ENCODE results near the gene ROCK2. TPM values are rescaled to one million over a fixed set of nuclear protein-coding genes. Genes with fewer than 3 reads are reported as not detected.
"Not testable (repeated sequence)": the region's sequence is repeated elsewhere in the genome, so short reads cannot be mapped to it uniquely, and the experiment has no call there.

The ROCK2 gene
- total RNA-seq, 4 donors from 2014 or later, result 42.0 to 85.4 (median 70.7) TPM

DNA sequence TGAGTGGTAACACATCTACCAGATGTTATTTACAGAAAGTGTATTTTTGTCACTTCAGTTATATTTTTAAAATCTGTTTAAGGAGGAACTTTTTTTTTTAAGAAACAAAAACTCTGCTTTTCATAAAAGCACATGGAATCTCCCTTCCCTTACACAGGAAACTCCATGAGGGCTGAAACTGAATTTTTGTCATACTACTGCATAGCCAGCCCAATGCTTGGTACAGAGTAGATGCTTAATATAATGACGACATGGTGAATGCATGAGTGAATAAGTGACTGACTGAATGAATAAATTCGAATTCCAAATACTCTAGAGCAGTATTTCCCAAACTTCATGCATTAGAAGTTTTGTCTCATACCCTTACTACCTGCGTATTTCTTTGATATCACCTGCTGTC, 86.5 kb downstream of the ROCK2 start:
- no peaks in the 10 kb centered on the region for H3K9me3 ChIP-seq
- ATAC-seq, result no peak
- H3K27me3 ChIP-seq, result no peaks in the 10 kb centered on the region
- in situ Hi-C loops (cut with MboI; ENCODE audit: low sequenced_read_pairs in 4 of 4), result no loop called here
- H3K4me1 ChIP-seq, result peaks cover 10 to 11% of the 10 kb centered on the region in 2 donors
- no peak for DNase-seq
- peaks cover 0 to 7% of the 10 kb centered on the region in 2 donors for H3K36me3 ChIP-seq
- no peak for TF ChIP-seq POLR2A (IDR thresholded peaks at IDR 0.05)
- TF ChIP-seq, protein P1, sequence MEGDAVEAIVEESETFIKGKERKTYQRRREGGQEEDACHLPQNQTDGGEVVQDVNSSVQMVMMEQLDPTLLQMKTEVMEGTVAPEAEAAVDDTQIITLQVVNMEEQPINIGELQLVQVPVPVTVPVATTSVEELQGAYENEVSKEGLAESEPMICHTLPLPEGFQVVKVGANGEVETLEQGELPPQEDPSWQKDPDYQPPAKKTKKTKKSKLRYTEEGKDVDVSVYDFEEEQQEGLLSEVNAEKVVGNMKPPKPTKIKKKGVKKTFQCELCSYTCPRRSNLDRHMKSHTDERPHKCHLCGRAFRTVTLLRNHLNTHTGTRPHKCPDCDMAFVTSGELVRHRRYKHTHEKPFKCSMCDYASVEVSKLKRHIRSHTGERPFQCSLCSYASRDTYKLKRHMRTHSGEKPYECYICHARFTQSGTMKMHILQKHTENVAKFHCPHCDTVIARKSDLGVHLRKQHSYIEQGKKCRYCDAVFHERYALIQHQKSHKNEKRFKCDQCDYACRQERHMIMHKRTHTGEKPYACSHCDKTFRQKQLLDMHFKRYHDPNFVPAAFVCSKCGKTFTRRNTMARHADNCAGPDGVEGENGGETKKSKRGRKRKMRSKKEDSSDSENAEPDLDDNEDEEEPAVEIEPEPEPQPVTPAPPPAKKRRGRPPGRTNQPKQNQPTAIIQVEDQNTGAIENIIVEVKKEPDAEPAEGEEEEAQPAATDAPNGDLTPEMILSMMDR (IDR thresholded peaks at IDR 0.05 in 4 of 5, conservative IDR thresholded peaks at IDR 0.05 in 1 of 5), result no peak
- intact Hi-C loops (cut with DNase I; ENCODE audit: low total_unique reads), result no loop called here
- H3K27ac ChIP-seq, result no peak overlapping the region
- no peak overlapping the region for H3K4me3 ChIP-seq

- DNase-seq (no peak), ATAC-seq (no peak)
- Histone ChIP-seq H3K9me3 (no peaks in the 10 kb centered on the region), H3K4me1 (peaks cover 4 to 8% of the 10 kb centered on the region in 2 donors), H3K27me3 (no peaks in the 10 kb centered on the region), H3K4me3 (no peak overlapping the region), H3K27ac (no peak overlapping the region), H3K36me3 (peaks cover 0 to 7% of the 10 kb centered on the region in 2 donors)
- intact Hi-C loops (cut with DNase I; ENCODE audit: low total_unique reads) (no loop called here), in situ Hi-C loops (cut with MboI; ENCODE audit: low sequenced_read_pairs in 4 of 4) (no loop called here)
- TF ChIP-seq, protein P1 (IDR thresholded peaks at IDR 0.05 in 4 of 5, conservative IDR thresholded peaks at IDR 0.05 in 1 of 5), result no peak
Measured at GRCh38 chr2:11257078-11257477, 87.4 kb downstream of the ROCK2 start.

DNA sequence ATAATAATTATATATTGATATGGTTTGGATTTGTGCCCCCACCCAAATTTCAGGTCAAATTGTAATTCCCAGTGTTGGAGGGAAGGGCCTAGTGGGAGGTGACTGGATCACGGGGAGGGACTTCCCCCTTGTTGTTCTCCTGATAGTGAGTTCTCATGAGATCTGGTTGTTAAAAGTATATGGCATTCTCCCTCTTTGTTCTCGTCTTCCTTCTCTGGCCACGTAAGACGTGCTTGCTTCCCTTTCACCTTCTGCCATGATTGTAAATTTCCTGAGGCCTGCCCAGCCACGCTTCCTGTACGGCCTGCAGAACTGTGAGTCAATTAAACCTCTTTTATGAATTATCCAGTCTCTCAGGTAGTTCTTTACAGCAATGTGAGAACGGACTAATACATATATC, 88.3 kb downstream of the ROCK2 start:
- Histone ChIP-seq H3K9me3 (no peaks in the 10 kb centered on the region), H3K4me3 (no peak overlapping the region), H3K4me1 (peaks cover 3 to 13% of the 10 kb centered on the region in 2 donors), H3K27me3 (no peaks in the 10 kb centered on the region), H3K27ac (no peak overlapping the region), H3K36me3 (peaks cover 0 to 7% of the 10 kb centered on the region in 2 donors)
- ATAC-seq, result no peak
- no peak for DNase-seq
- in situ Hi-C loops (cut with MboI; ENCODE audit: low sequenced_read_pairs in 4 of 4) (no loop called here), intact Hi-C loops (cut with DNase I; ENCODE audit: low total_unique reads) (no loop called here)
- TF ChIP-seq, protein P1 (IDR thresholded peaks at IDR 0.05 in 4 of 5, conservative IDR thresholded peaks at IDR 0.05 in 1 of 5), result no peak
- no peak for TF ChIP-seq POLR2A (IDR thresholded peaks at IDR 0.05)

DNA sequence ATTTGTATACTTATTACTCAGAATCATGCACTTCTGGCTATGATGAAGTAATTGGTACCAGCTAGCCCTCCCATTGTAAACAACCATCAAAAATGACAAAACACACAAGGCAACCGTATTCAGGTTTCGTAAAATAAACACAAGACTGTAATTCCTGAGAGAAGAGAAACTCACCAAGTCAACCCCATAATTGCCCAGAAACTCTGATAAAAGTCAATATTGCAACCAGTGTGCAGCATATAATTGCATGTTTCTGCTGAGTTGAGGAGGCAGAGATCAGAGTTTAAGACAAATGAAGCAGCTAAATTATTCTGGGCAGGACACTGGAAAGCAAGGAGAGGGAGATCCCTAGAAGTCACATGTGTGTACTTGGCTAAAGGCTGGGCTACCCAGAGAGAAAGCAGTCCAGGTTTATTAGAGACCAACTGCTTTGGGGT, 90.3 kb downstream of the ROCK2 start:
- no peaks in the 10 kb centered on the region for H3K9me3 ChIP-seq
- peak overlapping the region in 1 of 4 donors; percentile 24 for H3K27ac ChIP-seq
- peaks cover 0 to 8% of the 10 kb centered on the region in 2 donors for H3K36me3 ChIP-seq
- no peaks in the 10 kb centered on the region for H3K27me3 ChIP-seq
- H3K4me1 ChIP-seq, result peaks cover 11 to 21% of the 10 kb centered on the region in 2 donors
- intact Hi-C loops (cut with DNase I; ENCODE audit: low total_unique reads) (no loop called here), in situ Hi-C loops (cut with MboI; ENCODE audit: low sequenced_read_pairs in 4 of 4) (no loop called here)
- peak; percentile 41 to 74 for ATAC-seq
- TF ChIP-seq POLR2A (IDR thresholded peaks at IDR 0.05), result no peak
- TF ChIP-seq, protein P1 (IDR thresholded peaks at IDR 0.05 in 4 of 5, conservative IDR thresholded peaks at IDR 0.05 in 1 of 5), result no peak
- DNase-seq, result no peak
- no peak overlapping the region for H3K4me3 ChIP-seq

DNA sequence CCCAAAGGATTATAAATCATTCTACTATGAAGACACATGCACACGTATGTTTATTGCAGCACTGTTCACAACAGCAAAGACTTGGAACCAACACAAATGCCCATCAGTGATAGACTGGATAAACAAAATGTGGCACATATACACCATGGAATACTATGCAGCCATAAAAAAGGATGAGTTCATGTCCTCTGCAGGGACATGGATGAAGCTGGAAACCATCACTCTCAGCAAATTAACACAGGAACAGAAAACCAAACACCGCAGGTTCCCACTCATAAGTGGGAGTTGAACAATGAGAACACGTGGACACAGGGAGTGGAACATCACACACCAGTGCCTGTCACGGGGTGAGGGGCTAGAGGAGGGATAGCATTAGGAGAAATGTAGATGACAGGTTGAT, 92.0 kb downstream of the ROCK2 start:
- H3K27me3 ChIP-seq; H3K27ac ChIP-seq; ATAC-seq; intact Hi-C loops (cut with DNase I; ENCODE audit: low total_unique reads); DNase-seq; H3K4me3 ChIP-seq; in situ Hi-C loops (cut with MboI; ENCODE audit: low sequenced_read_pairs in 4 of 4); H3K9me3 ChIP-seq: not testable (repeated sequence)
- Histone ChIP-seq H3K4me1 (peaks cover 11 to 21% of the 10 kb centered on the region in 2 donors), H3K36me3 (peaks cover 0 to 19% of the 10 kb centered on the region in 2 donors)
